ENCODE measurements around the gene M1AP. TPM values are rescaled to one million over a fixed set of nuclear protein-coding genes. Genes with fewer than 3 reads are reported as not detected.
A peak's percentile ranks its signal among the peaks of the same experiment; 100 is the strongest.

Gene M1AP
- total and polyA plus RNA-seq, 2 of the 8 experiments (the other 6 are each of a cell fraction or from before 2014, with no cell fraction given) = 4.8 TPM

GRCh38 chr2:74583504-74583903 lies 64.6 kb downstream of the M1AP start:
- H2BK12ac ChIP-seq (ENCODE audit: low read depth, low read length) = no peak overlapping the region
- no peaks in the 10 kb centered on the region for H3K79me1 ChIP-seq (ENCODE audit: low read depth, low read length)
- H3K56ac ChIP-seq (replicated peaks; ENCODE audit: insufficient read length, low read depth, low read length) = no peak overlapping the region
- POLR2A ChIA-PET (ENCODE audit: partially characterized antibody) = interaction anchor here (0.6 to 1.6 kb wide), 4 partner anchors 10 to 77 kb away, joined by 3 to 4 read pairs (median 3); no protein-coding TSS in a partner anchor
- no peaks in the 10 kb centered on the region for H3K36me3 ChIP-seq (ENCODE audit: control insufficient read depth in 2 of 4, insufficient read depth in 4 of 4, low read length in 3 of 4)
- CTCF ChIA-PET (ENCODE audit: partially characterized antibody) = interaction anchor here (0.9 to 12.2 kb wide), 6 partner anchors 8 to 103 kb away, joined by 3 to 158 read pairs (median 4); partner anchors contain the start of genes CCDC142 and TTC31
- FAIRE-seq (no peak), DNase-seq (ENCODE audit: low read depth in 1 of 2, low spot score in 2 of 2) (no peak)
- H3K18ac ChIP-seq (ENCODE audit: extremely low read depth, low read length) = no peak overlapping the region
- no peaks in the 10 kb centered on the region for H4K20me1 ChIP-seq (replicated peaks in 1 of 2; ENCODE audit: control insufficient read depth in 1 of 2, insufficient read depth in 2 of 2, low read length in 2 of 2)
- peaks cover 0 to 2% (median under 1%) of the 10 kb centered on the region in 4 experiments; a peak in 1 of 7 replicates for H3K4me1 ChIP-seq (replicated peaks in 1 of 4; ENCODE audit: control insufficient read depth in 3 of 4, insufficient read depth in 4 of 4, low read length in 3 of 4)
- H4K5ac ChIP-seq (ENCODE audit: insufficient read length, low read depth, low read length) = no peak overlapping the region
- no peak overlapping the region for H2AK5ac ChIP-seq (ENCODE audit: low read depth, low read length)
- H3K9me3 ChIP-seq (ENCODE audit: insufficient read depth in 2 of 2, low read depth in 1 of 2, low read length in 1 of 2) = no peaks in the 10 kb centered on the region
- no peak overlapping the region for H3K4me3 ChIP-seq (ENCODE audit: extremely low read depth in 1 of 4, insufficient read depth in 2 of 4, low read depth in 3 of 4, low read length in 4 of 4)
- H3K23ac ChIP-seq (ENCODE audit: insufficient read length) = no peak overlapping the region
- no peaks in the 10 kb centered on the region for H3K79me2 ChIP-seq (ENCODE audit: control insufficient read depth in 1 of 2, insufficient read depth in 2 of 2, low read length in 2 of 2)
- H4K91ac ChIP-seq (replicated peaks; ENCODE audit: insufficient read length, low read length) = no peak overlapping the region
- no peaks in the 10 kb centered on the region for H3K27me3 ChIP-seq (replicated peaks in 1 of 4; ENCODE audit: control insufficient read depth in 3 of 4, extremely low read depth in 1 of 4, insufficient read depth in 3 of 4, low read length in 3 of 4)
- H2BK5ac ChIP-seq (ENCODE audit: low read depth, low read length) = no peak overlapping the region
- no peak overlapping the region for H2BK15ac ChIP-seq (ENCODE audit: low read length)
- H3K4ac ChIP-seq (replicated peaks; ENCODE audit: insufficient read length, low read depth, low read length) = no peak overlapping the region
- H3K23me2 ChIP-seq (ENCODE audit: low read depth, low read length) = no peaks in the 10 kb centered on the region
- H4K8ac ChIP-seq (ENCODE audit: extremely low read depth, insufficient read depth, low read length) = no peak overlapping the region
- H2AFZ ChIP-seq (ENCODE audit: low read length) = no peak overlapping the region
- H3K27ac ChIP-seq (ENCODE audit: low read depth, low read length) = no peak overlapping the region
- no peak overlapping the region for H3K14ac ChIP-seq (ENCODE audit: insufficient read length)
- H2BK20ac ChIP-seq (ENCODE audit: low read length) = no peak overlapping the region
- H3K4me2 ChIP-seq (ENCODE audit: insufficient read depth in 1 of 2, low read depth in 2 of 2, low read length in 2 of 2) = no peak overlapping the region
- no peak overlapping the region for H2BK120ac ChIP-seq (replicated peaks; ENCODE audit: low read depth, low read length)
- no peak overlapping the region; a peak in 1 of 7 replicates for H3K9ac ChIP-seq (replicated peaks in 1 of 4; ENCODE audit: extremely low read depth in 1 of 4, low read depth in 3 of 4, low read length in 3 of 4)
- TF ChIP-seq JUND (IDR thresholded peaks at IDR 0.05; ENCODE audit: low read length) = peak; percentile 54
